ENCODE data around the gene CARNS1. TPM values are rescaled to one million over a fixed set of nuclear protein-coding genes. Genes with fewer than 3 reads are reported as not detected.
A peak's percentile ranks its signal among the peaks of the same experiment; 100 is the strongest.

The CARNS1 gene
- total and polyA plus RNA-seq, 9 of the 15 experiments (the other 6 are each of a cell fraction or from before 2014, with no cell fraction given), result 0.01 to 0.18 (median 0.06) TPM; not detected in 3

GRCh38 chr11:67469508-67469811 is 54.0 kb downstream of the CARNS1 start:
- no peaks in the 10 kb centered on the region for H4K20me1 ChIP-seq (replicated peaks; ENCODE audit: control insufficient read depth, insufficient read depth, low read length)
- H3K79me2 ChIP-seq (ENCODE audit: control insufficient read depth, insufficient read depth, low read length), result peaks cover 12% of the 10 kb centered on the region
- H3K27ac ChIP-seq (ENCODE audit: extremely low read depth, low read depth, low read length), result peak overlapping the region; percentile 72
- ATAC-seq (no peak), DNase-seq (ENCODE audit: extremely low read depth in 1 of 4, low spot score in 3 of 4) (no peak), FAIRE-seq (no peak)
- TSS peak; percentile 40 for BruUV-seq (replicated peaks)
- peak overlapping the region; percentile 76 to 98 for H3K9ac ChIP-seq (ENCODE audit: insufficient read depth in 1 of 2, low read depth in 2 of 2, low read length in 2 of 2)
- peak overlapping the region; percentile 86 for H3K4me2 ChIP-seq (ENCODE audit: insufficient read depth, low read length)
- no peaks in the 10 kb centered on the region for H3K27me3 ChIP-seq (ENCODE audit: control insufficient read depth in 2 of 2, insufficient read depth in 2 of 2, low read length in 2 of 2)
- H2AFZ ChIP-seq (ENCODE audit: low read depth, low read length), result peak overlapping the region; percentile 96
- H3K4me1 ChIP-seq (replicated peaks in 1 of 2; ENCODE audit: control insufficient read depth in 2 of 2, insufficient read depth in 2 of 2, low read length in 2 of 2), result peaks cover 6 to 37% of the 10 kb centered on the region in 2 experiments; a peak in 4 of 5 replicates
- CTCF ChIA-PET (ENCODE audit: low intra/inter-chr PET ratio), result interaction anchor here (0.5 kb wide), 1 partner anchor 44 kb away, joined by 4 read pairs; no protein-coding TSS in a partner anchor
- POLR2A ChIA-PET, result no interaction called here
- H3K4me3 ChIP-seq, result peak overlapping the region; percentile 76
- no peaks in the 10 kb centered on the region for H3K9me3 ChIP-seq (replicated peaks; ENCODE audit: control insufficient read depth, insufficient read depth, low read depth, low read length)
- in situ Hi-C loops (cut with MboI) (no loop called here), intact Hi-C loops (cut with micrococcal nuclease) (loop anchor here (1.0 to 5.0 kb wide), 2 partner anchors 47 to 68 kb away; partner anchors contain the start of gene PPP1CA)
- 7% methylated on average over 9 of the region's 9 CpGs for WGBS (ENCODE audit: insufficient coverage, low coverage, missing lambda C conversion rate)
- no peaks in the 10 kb centered on the region for H3K9me1 ChIP-seq (ENCODE audit: control insufficient read depth, insufficient read depth, low read length)
- H3K36me3 ChIP-seq (ENCODE audit: control insufficient read depth, insufficient read depth, low read length), result no peaks in the 10 kb centered on the region
- TF ChIP-seq GTF2E2 (tag; IDR thresholded peaks at IDR 0.05) (peak; percentile 50; the same call in 1 of the 2 replicates), BCOR (IDR thresholded peaks at IDR 0.05) (0 out of 2 replicates have a peak, but pooled peaks have one; percentile 8), SNIP1 (IDR thresholded peaks at IDR 0.05; ENCODE audit: low read depth) (no peak), RBM34 (IDR thresholded peaks at IDR 0.05; ENCODE audit: borderline replicate concordance, insufficient read depth, low read length) (no peak), PBX2 (CRISPR knock-in tag; IDR thresholded peaks at IDR 0.05; ENCODE audit: low read depth) (no peak), PBX2 (tag; conservative IDR thresholded peaks at IDR 0.05; ENCODE audit: low read depth) (no peak), PREB (CRISPR knock-in tag; IDR thresholded peaks at IDR 0.05) (no peak), ATF3 (IDR thresholded peaks at IDR 0.05) (no peak), ATF3 (CRISPR knock-in tag; conservative IDR thresholded peaks at IDR 0.05) (0 out of 2 replicates have a peak, but pooled peaks have one; percentile 43), ZNF57 (CRISPR knock-in tag; IDR thresholded peaks at IDR 0.05) (0 out of 2 replicates have a peak, but pooled peaks have one; percentile 62), ZNF239 (CRISPR knock-in tag; IDR thresholded peaks at IDR 0.05) (peak; percentile 38; the same call in 1 of the 2 replicates), ZNF707 (CRISPR knock-in tag; conservative IDR thresholded peaks at IDR 0.05) (0 out of 2 replicates have a peak, but pooled peaks have one; percentile 18), E2F1 (CRISPR knock-in tag; IDR thresholded peaks at IDR 0.05) (0 out of 2 replicates have a peak, but pooled peaks have one; percentile 41), TAF7 (tag; IDR thresholded peaks at IDR 0.05) (peak; percentile 1; the same call in 1 of the 2 replicates), CBX1 (IDR thresholded peaks at IDR 0.05; ENCODE audit: low read depth) (no peak), SIRT6 (IDR thresholded peaks at IDR 0.05; ENCODE audit: low read depth, low read length) (no peak)

All from K562 (cell line).